Measurements from ENCODE around the gene EMP2.

EMP2 gene

DNA sequence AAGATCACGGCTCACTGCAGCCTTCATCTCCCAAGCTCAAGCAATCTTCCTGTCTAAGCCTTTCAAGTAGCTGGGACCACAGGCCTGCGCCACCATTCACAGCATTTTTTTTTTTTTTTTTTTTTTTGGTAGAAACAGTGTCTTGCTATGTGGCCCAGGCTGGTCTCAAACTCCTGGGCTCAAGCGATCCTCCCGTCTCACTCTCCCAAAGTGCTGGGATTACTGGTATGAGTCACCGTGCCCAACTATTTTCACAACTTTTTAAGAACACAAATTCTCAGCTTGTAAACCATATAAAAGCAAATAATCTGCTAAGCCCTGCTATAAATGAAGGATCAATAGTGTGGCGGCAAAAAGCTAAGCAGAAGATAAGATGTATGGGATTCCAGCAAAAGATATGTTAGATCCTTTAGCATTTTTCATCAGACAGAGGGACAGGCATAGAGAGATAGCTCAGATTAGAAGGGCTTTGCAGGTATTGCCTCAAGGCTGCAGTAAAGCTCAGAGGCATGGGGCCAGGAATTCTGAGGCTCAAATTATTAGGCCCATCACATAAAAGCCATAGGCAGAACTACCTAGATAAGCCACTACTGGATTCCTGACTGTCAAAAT, 55.1 kb downstream of the EMP2 start:
- ChIA-PET CTCF (interaction anchor here (0.6 to 0.8 kb wide), 3 partner anchors 10 to 219 kb away, joined by 3 to 7 read pairs (median 3); no protein-coding TSS in a partner anchor), POLR2A (no interaction called here)
- no peak for TF ChIP-seq ZBTB8A (tag by site-specific recombination; IDR thresholded peaks at IDR 0.05)
- TF ChIP-seq ZNF433 (tag by site-specific recombination; IDR thresholded peaks at IDR 0.05; ENCODE audit: low read depth): no peak
- TF ChIP-seq MEIS1 (CRISPR knock-in tag; IDR thresholded peaks at IDR 0.05; ENCODE audit: borderline replicate concordance): no peak
- no peak for TF ChIP-seq ZNF843 (tag by site-specific recombination; IDR thresholded peaks at IDR 0.05)
- TF ChIP-seq FEZF1 (tag by site-specific recombination; IDR thresholded peaks at IDR 0.05): peak; percentile 55
- TF ChIP-seq ZNF138 (tag by site-specific recombination; IDR thresholded peaks at IDR 0.05; ENCODE audit: borderline replicate concordance): no peak
- TF ChIP-seq ZXDB (tag by site-specific recombination; IDR thresholded peaks at IDR 0.05): 0 out of 2 replicates have a peak, but pooled peaks have one; percentile 19
- Histone ChIP-seq H3K9me3 (ENCODE audit: control insufficient read depth, insufficient read depth, low read depth, low read length) (no peaks in the 10 kb centered on the region), H3K36me3 (ENCODE audit: control insufficient read depth in 2 of 2, insufficient read depth in 1 of 2, low read length in 2 of 2) (no peaks in the 10 kb centered on the region), H3K4me1 (ENCODE audit: control insufficient read depth, insufficient read depth, low read length) (no peaks in the 10 kb centered on the region), H3K27ac (ENCODE audit: extremely low read depth, low read depth, low read length) (no peak overlapping the region), H3K4me3 (ENCODE audit: low read depth, low read length) (no peak overlapping the region)

DNA sequence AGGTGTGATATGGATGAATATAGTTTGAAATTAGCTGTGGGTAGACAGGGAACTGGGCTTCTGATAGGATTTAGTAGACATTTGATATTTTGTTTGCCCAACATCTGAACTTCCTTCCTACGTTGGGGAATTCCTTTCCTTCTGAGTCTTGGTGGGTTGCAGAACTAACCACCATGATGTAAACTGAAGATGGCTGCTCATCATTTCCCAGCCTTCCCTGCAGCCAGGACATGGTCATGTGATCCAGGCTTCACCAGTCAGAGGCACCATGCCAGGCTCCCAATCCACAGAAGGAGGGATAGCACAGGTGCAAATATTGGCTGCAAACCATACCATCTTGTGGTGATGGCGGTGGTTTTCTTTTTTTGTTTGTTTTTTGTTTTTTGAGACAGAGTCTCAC, 57.4 kb downstream of the EMP2 start:
- Histone ChIP-seq H3K27ac (ENCODE audit: extremely low read depth, low read depth, low read length) (no peak overlapping the region), H3K36me3 (ENCODE audit: control insufficient read depth in 2 of 2, insufficient read depth in 1 of 2, low read length in 2 of 2) (no peaks in the 10 kb centered on the region), H3K4me1 (ENCODE audit: control insufficient read depth, insufficient read depth, low read length) (no peaks in the 10 kb centered on the region), H3K4me3 (ENCODE audit: low read depth, low read length) (no peak overlapping the region), H3K9me3 (ENCODE audit: control insufficient read depth, insufficient read depth, low read depth, low read length) (no peaks in the 10 kb centered on the region)
- CTCF ChIA-PET: interaction anchor here (0.6 to 5.3 kb wide), 9 partner anchors 8 to 1009 kb away, joined by 3 to 41 read pairs (median 4); no protein-coding TSS in a partner anchor
- POLR2A ChIA-PET: interaction anchor here (0.5 kb wide), 1 partner anchor 1585 kb away, joined by 5 read pairs; no protein-coding TSS in a partner anchor
- TF ChIP-seq KLF8 (tag by site-specific recombination; IDR thresholded peaks at IDR 0.05) (no peak), ZNF510 (tag by site-specific recombination; IDR thresholded peaks at IDR 0.05; ENCODE audit: insufficient replicate concordance) (no peak), ZNF391 (tag by site-specific recombination; IDR thresholded peaks at IDR 0.05; ENCODE audit: borderline replicate concordance, low read depth) (no peak), ZNF155 (tag by site-specific recombination; IDR thresholded peaks at IDR 0.05) (no peak), ZNF404 (tag by site-specific recombination; IDR thresholded peaks at IDR 0.05) (no peak), ZNF426 (tag by site-specific recombination; IDR thresholded peaks at IDR 0.05) (no peak), OSR2 (tag by site-specific recombination; IDR thresholded peaks at IDR 0.05) (no peak), SETDB1 (IDR thresholded peaks at IDR 0.05; ENCODE audit: insufficient read length, low read length) (no peak), TCF7L2 (IDR thresholded peaks at IDR 0.05; ENCODE audit: borderline replicate concordance, low read depth, low read length) (no peak)
- TF ChIP-seq, protein P1, sequence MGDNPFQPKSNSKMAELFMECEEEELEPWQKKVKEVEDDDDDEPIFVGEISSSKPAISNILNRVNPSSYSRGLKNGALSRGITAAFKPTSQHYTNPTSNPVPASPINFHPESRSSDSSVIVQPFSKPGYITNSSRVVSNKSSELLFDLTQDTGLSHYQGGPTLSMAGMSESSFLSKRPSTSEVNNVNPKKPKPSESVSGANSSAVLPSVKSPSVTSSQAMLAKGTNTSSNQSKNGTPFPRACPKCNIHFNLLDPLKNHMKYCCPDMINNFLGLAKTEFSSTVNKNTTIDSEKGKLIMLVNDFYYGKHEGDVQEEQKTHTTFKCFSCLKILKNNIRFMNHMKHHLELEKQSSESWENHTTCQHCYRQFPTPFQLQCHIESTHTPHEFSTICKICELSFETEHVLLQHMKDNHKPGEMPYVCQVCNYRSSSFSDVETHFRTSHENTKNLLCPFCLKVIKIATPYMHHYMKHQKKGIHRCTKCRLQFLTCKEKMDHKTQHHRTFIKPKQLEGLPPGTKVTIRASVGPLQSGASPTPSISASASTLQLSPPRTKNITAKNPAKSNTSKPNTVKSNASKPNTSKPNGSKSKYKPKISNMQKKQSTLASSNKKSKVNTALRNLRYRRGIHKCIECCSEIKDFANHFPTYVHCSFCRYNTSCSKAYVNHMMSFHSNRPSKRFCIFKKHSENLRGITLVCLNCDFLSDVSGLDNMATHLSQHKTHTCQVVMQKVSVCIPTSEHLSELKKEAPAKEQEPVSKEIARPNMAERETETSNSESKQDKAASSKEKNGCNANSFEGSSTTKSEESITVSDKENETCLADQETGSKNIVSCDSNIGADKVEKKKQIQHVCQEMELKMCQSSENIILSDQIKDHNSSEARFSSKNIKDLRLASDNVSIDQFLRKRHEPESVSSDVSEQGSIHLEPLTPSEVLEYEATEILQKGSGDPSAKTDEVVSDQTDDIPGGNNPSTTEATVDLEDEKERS (tag by site-specific recombination; IDR thresholded peaks at IDR 0.05): no peak

DNA sequence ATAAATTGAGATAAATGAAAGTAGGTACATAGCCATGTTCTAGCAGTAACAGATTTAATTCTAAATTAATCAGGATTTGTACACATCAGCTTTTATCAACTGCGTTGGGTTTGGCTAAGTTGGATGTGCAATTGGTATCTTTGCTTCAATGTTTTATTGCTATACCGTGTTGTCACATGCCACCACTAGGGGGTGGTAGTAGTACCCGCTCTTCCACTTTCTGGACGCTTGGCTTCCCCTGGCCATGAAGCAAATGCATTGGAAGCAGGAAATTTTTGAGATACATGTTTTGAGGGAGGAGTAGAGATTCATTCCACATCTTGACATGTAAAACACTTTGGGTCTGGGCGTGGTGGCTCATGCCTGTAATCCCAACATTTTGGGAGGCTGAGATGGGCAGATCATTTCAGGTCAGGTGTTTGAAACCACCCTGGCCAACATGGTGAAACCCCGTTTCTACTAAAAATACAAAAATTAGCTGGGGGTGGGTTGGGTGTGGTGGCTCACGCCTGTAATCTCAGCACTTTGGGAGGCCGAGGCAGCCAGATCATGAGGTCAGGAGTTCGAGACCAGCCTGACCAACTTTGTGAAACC, 58.6 kb downstream of the EMP2 start:
- no peaks in the 10 kb centered on the region for H3K9me3 ChIP-seq (ENCODE audit: control insufficient read depth, insufficient read depth, low read depth, low read length)
- no peak overlapping the region for H3K4me3 ChIP-seq (ENCODE audit: low read depth, low read length)
- H3K27ac ChIP-seq (ENCODE audit: extremely low read depth, low read depth, low read length): no peak overlapping the region
- CTCF ChIA-PET: interaction anchor here (0.6 to 5.3 kb wide), 24 partner anchors 8 to 646 kb away, joined by 3 to 41 read pairs (median 4); no protein-coding TSS in a partner anchor
- no peaks in the 10 kb centered on the region for H3K36me3 ChIP-seq (ENCODE audit: control insufficient read depth in 2 of 2, insufficient read depth in 1 of 2, low read length in 2 of 2)
- TF ChIP-seq ZNF654 (tag by site-specific recombination; IDR thresholded peaks at IDR 0.05; ENCODE audit: low read depth) (peak; percentile 61), ZNF677 (tag by site-specific recombination; IDR thresholded peaks at IDR 0.05) (no peak), ZNF341 (tag by site-specific recombination; IDR thresholded peaks at IDR 0.05; ENCODE audit: low read depth) (peak; percentile 60)
- TF ChIP-seq, protein P2, sequence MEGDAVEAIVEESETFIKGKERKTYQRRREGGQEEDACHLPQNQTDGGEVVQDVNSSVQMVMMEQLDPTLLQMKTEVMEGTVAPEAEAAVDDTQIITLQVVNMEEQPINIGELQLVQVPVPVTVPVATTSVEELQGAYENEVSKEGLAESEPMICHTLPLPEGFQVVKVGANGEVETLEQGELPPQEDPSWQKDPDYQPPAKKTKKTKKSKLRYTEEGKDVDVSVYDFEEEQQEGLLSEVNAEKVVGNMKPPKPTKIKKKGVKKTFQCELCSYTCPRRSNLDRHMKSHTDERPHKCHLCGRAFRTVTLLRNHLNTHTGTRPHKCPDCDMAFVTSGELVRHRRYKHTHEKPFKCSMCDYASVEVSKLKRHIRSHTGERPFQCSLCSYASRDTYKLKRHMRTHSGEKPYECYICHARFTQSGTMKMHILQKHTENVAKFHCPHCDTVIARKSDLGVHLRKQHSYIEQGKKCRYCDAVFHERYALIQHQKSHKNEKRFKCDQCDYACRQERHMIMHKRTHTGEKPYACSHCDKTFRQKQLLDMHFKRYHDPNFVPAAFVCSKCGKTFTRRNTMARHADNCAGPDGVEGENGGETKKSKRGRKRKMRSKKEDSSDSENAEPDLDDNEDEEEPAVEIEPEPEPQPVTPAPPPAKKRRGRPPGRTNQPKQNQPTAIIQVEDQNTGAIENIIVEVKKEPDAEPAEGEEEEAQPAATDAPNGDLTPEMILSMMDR (tag by site-specific recombination; IDR thresholded peaks at IDR 0.05): peak; percentile 39; the same call in 1 of the 2 replicates
- no peaks in the 10 kb centered on the region for H3K4me1 ChIP-seq (ENCODE audit: control insufficient read depth, insufficient read depth, low read length)
- POLR2A ChIA-PET: no interaction called here
